K562 (cell line): ENCODE measurements around the gene GPHA2. TPM values are rescaled to one million over a fixed set of nuclear protein-coding genes. Genes with fewer than 3 reads are reported as not detected.

Experiments used
- E2F3 ChIP-seq: fragments of 250-450 bp; sonication (Bioruptor Pico); IDR thresholded peaks from 2 replicates; pipeline ENCODE4 v1.4.0; 2020; ENCODE audit warnings: mild to moderate bottlenecking
- GATAD2B ChIP-seq: fragments of 450-650 bp; IDR thresholded peaks from 2 replicates; pipeline ENCODE4 v1.6.1; 2017; ENCODE audit warnings: mild to moderate bottlenecking, borderline replicate concordance
- MEIS2 ChIP-seq: fragments of 450-650 bp; IDR thresholded peaks from 2 replicates; pipeline ENCODE4 v1.6.1; 2014; ENCODE audit warnings: mild to moderate bottlenecking; ENCODE audit not compliant: partially characterized antibody
- YBX1 ChIP-seq: fragments of 450-650 bp; IDR thresholded peaks from 2 replicates; pipeline ENCODE4 v1.7.1; 2016; ENCODE audit warnings: mild to moderate bottlenecking
- polyA plus RNA-seq, 8 experiments: library from polyadenylated mRNA; depleted of rRNA in 4 of 8; stranded (reverse) in 5 of 8; unstranded in 3 of 8; fragments of >200 nt; fragmentation: Nextera tagmentation in 2 of 8; fragmentation: Illumina TruSeq in 1 of 8; extraction: Ambion mirVana in 2 of 8; extraction: Trizol in 1 of 8; gene quantifications; 2 replicates each; pipeline versions ENCODE4 v1.2.1 to v1.2.3, GENCODE V29; 2011 to 2014; ENCODE audit warnings: inconsistent platforms in 1 of 8, missing spikeins in 1 of 8
- total RNA-seq, 7 experiments: library from RNA; depleted of rRNA in 6 of 7; stranded (reverse); fragments of >200 nt in 6 of 7; fragmentation: Illumina TruSeq in 2 of 7; extraction: Trizol in 2 of 7; gene quantifications; 2 replicates each; pipeline versions ENCODE4 v1.2.1 to v1.2.3, GENCODE V29; 2011 to 2021; ENCODE audit warnings: low replicate concordance in 1 of 7
- TF ChIP-seq, protein P1 (sequence below): sonication (generic); formaldehyde crosslinking; IDR thresholded peaks from 2 replicates; pipeline ENCODE4 v1.4.0; 2020; ENCODE audit warnings: mild to moderate bottlenecking, missing genetic modification reagents
- TF ChIP-seq, protein P2 (sequence below): sonication (generic); formaldehyde crosslinking; IDR thresholded peaks from 2 replicates; pipeline ENCODE4 v1.8.1; 2023; ENCODE audit warnings: mild to moderate bottlenecking, missing genetic modification reagents
- TF ChIP-seq, protein P3 (sequence below): fragments of 450-650 bp; IDR thresholded peaks from 2 replicates; pipeline ENCODE4 v1.6.1; 2017; ENCODE audit warnings: antibody characterized with exemption, mild to moderate bottlenecking
- TF ChIP-seq, protein P4 (sequence below): fragments of 250-450 bp; sonication (Bioruptor Pico); IDR thresholded peaks from 2 replicates; pipeline ENCODE4 v1.8.0; 2021; ENCODE audit warnings: borderline replicate concordance, mild to moderate bottlenecking, moderate library complexity; ENCODE audit not compliant: poor library complexity, severe bottlenecking
- TF ChIP-seq, protein P5 (sequence below): fragments of 450-650 bp; IDR thresholded peaks from 2 replicates; pipeline ENCODE4 v1.6.1; 2016; ENCODE audit warnings: antibody characterized with exemption
- TF ChIP-seq, protein P6 (sequence below): fragments of 200-800 bp; sonication (Bioruptor generic); IDR thresholded peaks from 2 replicates; pipeline ENCODE4 v1.6.1; 2017; ENCODE audit warnings: missing genetic modification characterization, missing compliant biosample characterization
- TF ChIP-seq, protein P7 (sequence below): sonication (generic); formaldehyde crosslinking; IDR thresholded peaks from 2 replicates; pipeline ENCODE4 v1.9.0; 2022; ENCODE audit warnings: mild to moderate bottlenecking, missing genetic modification reagents
- TF ChIP-seq, protein P8 (sequence below): fragments of 450-650 bp; formaldehyde crosslinking; IDR thresholded peaks from 2 replicates; pipeline ENCODE4 v1.4.0; 2022; ENCODE audit warnings: missing genetic modification characterization

Gene GPHA2
- total and polyA plus RNA-seq, 9 of the 15 experiments (the other 6 are each of a cell fraction or from before 2014, with no cell fraction given): 0.17 to 0.22 TPM; not detected in 7

DNA sequence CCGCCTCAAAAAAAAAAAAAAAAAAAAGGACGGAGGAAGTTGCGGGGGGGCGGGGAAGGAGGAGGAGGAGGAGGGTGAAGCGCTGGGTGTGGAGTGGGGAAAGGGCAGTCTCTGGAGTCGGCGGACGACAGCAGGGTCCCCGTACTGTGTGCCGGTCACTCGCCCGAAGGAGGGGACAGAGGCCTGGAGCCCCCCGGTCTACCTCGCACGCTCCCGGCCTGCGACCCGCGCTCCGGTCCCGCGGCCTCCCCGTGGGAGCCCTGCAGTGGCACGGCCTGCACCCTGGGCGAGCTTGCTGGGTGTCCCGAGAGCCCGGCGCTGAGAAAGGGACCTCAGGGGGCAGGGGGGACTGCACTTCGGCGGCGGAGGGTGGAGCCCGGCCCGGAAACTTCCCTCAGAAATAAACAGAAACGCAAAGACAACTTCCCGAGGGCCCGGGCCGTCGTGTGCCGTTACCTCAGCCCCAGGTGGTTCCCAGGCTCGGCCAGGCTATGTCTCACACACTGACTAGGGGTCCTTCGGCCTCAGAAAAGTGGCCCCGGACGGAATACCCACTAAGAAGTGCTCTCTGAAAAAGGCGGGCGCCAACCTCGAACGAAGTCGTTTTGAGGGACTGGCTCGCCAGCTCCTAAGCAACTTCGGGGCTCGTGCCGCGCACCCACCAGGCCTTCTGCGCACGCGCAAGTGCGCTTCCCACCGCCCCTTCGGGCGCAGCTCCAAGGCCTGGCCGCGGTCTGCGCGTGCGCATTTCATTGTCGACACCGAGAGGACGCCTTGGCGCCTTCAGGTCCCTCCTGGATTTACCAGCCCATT is 35.9 kb upstream of the GPHA2 start, which contains the start of gene MAJIN (continued):
- TF ChIP-seq, protein P1, sequence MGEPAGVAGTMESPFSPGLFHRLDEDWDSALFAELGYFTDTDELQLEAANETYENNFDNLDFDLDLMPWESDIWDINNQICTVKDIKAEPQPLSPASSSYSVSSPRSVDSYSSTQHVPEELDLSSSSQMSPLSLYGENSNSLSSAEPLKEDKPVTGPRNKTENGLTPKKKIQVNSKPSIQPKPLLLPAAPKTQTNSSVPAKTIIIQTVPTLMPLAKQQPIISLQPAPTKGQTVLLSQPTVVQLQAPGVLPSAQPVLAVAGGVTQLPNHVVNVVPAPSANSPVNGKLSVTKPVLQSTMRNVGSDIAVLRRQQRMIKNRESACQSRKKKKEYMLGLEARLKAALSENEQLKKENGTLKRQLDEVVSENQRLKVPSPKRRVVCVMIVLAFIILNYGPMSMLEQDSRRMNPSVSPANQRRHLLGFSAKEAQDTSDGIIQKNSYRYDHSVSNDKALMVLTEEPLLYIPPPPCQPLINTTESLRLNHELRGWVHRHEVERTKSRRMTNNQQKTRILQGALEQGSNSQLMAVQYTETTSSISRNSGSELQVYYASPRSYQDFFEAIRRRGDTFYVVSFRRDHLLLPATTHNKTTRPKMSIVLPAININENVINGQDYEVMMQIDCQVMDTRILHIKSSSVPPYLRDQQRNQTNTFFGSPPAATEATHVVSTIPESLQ (CRISPR knock-in tag): peak; percentile 96; the same call in 1 of the 2 replicates
- TF ChIP-seq, protein P2, sequence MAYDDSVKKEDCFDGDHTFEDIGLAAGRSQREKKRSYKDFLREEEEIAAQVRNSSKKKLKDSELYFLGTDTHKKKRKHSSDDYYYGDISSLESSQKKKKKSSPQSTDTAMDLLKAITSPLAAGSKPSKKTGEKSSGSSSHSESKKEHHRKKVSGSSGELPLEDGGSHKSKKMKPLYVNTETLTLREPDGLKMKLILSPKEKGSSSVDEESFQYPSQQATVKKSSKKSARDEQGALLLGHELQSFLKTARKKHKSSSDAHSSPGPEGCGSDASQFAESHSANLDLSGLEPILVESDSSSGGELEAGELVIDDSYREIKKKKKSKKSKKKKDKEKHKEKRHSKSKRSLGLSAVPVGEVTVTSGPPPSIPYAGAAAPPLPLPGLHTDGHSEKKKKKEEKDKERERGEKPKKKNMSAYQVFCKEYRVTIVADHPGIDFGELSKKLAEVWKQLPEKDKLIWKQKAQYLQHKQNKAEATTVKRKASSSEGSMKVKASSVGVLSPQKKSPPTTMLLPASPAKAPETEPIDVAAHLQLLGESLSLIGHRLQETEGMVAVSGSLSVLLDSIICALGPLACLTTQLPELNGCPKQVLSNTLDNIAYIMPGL: no peak
- TF ChIP-seq E2F3 (CRISPR knock-in tag) (no peak), YBX1 (no peak), GATAD2B (no peak), MEIS2 (peak; percentile 78)
- TF ChIP-seq, protein P3, sequence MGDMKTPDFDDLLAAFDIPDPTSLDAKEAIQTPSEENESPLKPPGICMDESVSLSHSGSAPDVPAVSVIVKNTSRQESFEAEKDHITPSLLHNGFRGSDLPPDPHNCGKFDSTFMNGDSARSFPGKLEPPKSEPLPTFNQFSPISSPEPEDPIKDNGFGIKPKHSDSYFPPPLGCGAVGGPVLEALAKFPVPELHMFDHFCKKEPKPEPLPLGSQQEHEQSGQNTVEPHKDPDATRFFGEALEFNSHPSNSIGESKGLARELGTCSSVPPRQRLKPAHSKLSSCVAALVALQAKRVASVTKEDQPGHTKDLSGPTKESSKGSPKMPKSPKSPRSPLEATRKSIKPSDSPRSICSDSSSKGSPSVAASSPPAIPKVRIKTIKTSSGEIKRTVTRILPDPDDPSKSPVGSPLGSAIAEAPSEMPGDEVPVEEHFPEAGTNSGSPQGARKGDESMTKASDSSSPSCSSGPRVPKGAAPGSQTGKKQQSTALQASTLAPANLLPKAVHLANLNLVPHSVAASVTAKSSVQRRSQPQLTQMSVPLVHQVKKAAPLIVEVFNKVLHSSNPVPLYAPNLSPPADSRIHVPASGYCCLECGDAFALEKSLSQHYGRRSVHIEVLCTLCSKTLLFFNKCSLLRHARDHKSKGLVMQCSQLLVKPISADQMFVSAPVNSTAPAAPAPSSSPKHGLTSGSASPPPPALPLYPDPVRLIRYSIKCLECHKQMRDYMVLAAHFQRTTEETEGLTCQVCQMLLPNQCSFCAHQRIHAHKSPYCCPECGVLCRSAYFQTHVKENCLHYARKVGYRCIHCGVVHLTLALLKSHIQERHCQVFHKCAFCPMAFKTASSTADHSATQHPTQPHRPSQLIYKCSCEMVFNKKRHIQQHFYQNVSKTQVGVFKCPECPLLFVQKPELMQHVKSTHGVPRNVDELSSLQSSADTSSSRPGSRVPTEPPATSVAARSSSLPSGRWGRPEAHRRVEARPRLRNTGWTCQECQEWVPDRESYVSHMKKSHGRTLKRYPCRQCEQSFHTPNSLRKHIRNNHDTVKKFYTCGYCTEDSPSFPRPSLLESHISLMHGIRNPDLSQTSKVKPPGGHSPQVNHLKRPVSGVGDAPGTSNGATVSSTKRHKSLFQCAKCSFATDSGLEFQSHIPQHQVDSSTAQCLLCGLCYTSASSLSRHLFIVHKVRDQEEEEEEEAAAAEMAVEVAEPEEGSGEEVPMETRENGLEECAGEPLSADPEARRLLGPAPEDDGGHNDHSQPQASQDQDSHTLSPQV: peak; percentile 94
- TF ChIP-seq, protein P4, sequence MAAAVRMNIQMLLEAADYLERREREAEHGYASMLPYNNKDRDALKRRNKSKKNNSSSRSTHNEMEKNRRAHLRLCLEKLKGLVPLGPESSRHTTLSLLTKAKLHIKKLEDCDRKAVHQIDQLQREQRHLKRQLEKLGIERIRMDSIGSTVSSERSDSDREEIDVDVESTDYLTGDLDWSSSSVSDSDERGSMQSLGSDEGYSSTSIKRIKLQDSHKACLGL (CRISPR knock-in tag): no peak
- TF ChIP-seq, protein P5, sequence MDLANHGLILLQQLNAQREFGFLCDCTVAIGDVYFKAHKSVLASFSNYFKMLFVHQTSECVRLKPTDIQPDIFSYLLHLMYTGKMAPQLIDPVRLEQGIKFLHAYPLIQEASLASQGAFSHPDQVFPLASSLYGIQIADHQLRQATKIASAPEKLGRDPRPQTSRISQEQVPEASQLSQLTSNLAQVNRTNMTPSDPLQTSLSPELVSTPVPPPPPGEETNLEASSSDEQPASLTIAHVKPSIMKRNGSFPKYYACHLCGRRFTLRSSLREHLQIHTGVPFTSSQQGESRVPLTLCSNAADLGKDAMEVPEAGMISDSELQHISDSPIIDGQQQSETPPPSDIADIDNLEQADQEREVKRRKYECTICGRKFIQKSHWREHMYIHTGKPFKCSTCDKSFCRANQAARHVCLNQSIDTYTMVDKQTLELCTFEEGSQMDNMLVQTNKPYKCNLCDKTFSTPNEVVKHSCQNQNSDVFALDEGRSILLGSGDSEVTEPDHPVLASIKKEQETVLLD: peak; percentile 94
- TF ChIP-seq, protein P6, sequence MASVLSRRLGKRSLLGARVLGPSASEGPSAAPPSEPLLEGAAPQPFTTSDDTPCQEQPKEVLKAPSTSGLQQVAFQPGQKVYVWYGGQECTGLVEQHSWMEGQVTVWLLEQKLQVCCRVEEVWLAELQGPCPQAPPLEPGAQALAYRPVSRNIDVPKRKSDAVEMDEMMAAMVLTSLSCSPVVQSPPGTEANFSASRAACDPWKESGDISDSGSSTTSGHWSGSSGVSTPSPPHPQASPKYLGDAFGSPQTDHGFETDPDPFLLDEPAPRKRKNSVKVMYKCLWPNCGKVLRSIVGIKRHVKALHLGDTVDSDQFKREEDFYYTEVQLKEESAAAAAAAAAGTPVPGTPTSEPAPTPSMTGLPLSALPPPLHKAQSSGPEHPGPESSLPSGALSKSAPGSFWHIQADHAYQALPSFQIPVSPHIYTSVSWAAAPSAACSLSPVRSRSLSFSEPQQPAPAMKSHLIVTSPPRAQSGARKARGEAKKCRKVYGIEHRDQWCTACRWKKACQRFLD (CRISPR knock-in tag): 0 out of 2 replicates have a peak, but pooled peaks have one; percentile 47
- TF ChIP-seq, protein P7, sequence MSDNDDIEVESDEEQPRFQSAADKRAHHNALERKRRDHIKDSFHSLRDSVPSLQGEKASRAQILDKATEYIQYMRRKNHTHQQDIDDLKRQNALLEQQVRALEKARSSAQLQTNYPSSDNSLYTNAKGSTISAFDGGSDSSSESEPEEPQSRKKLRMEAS (CRISPR knock-in tag): peak; percentile 91
- TF ChIP-seq, protein P8, sequence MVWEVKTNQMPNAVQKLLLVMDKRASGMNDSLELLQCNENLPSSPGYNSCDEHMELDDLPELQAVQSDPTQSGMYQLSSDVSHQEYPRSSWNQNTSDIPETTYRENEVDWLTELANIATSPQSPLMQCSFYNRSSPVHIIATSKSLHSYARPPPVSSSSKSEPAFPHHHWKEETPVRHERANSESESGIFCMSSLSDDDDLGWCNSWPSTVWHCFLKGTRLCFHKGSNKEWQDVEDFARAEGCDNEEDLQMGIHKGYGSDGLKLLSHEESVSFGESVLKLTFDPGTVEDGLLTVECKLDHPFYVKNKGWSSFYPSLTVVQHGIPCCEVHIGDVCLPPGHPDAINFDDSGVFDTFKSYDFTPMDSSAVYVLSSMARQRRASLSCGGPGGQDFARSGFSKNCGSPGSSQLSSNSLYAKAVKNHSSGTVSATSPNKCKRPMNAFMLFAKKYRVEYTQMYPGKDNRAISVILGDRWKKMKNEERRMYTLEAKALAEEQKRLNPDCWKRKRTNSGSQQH (CRISPR knock-in tag): no peak
